ENCODE results near the gene TSTD2. TPM values are rescaled to one million over a fixed set of nuclear protein-coding genes. Genes with fewer than 3 reads are reported as not detected.

TSTD2 gene
- total RNA-seq, 3 donors from 2014 or later (not counting 1 experiment from before 2014, with no cell fraction given): 16.2 to 25.7 (median 24.7) TPM

GRCh38 chr9:97632248-97632984 lies 752 bp downstream of the TSTD2 start:
- H3K27ac ChIP-seq (ENCODE audit: low read length): peak overlapping the region; percentile 93
- no peak for DNase-seq
- H3K4me3 ChIP-seq (ENCODE audit: low read length): peak overlapping the region; percentile 91
- Mint-ChIP-seq H3K27ac (peak overlapping the region; percentile 96 to 100), H3K4me1 (peaks cover 41 to 60% of the 10 kb centered on the region in 2 donors), H3K36me3 (no peaks in the 10 kb centered on the region), H3K9me3 (no peaks in the 10 kb centered on the region), H3K27me3 (ENCODE audit: low read depth in 2 of 2) (no peaks in the 10 kb centered on the region), H3K4me3 (peak overlapping the region; percentile 94)
- peak in 1 of 3 donors; percentile 2 for ATAC-seq
- 2% methylated on average over 27 of the region's 27 CpGs for WGBS (ENCODE audit: insufficient coverage)
- no peaks in the 10 kb centered on the region for H3K27me3 ChIP-seq (ENCODE audit: control insufficient read depth, insufficient read depth, low read length)
- H3K4me1 ChIP-seq (ENCODE audit: control insufficient read depth, insufficient read depth, low read length): peaks cover 30% of the 10 kb centered on the region
- TF ChIP-seq CTCF (IDR thresholded peaks at IDR 0.05): no peak
- no peaks in the 10 kb centered on the region for H3K9me3 ChIP-seq (ENCODE audit: control insufficient read depth, insufficient read depth, low read length)
- no peaks in the 10 kb centered on the region for H3K36me3 ChIP-seq (ENCODE audit: control insufficient read depth, insufficient read depth, low read length)
- intact Hi-C loops (cut with micrococcal nuclease): loop anchor here (2.0 kb wide), 1 partner anchor 290 kb away; the partner anchor contains the start of gene TRMO

GRCh38 chr9:97630591-97630990 lies 2.6 kb downstream of the TSTD2 start:
- H3K4me1 ChIP-seq (ENCODE audit: control insufficient read depth, insufficient read depth, low read length): peaks cover 27% of the 10 kb centered on the region
- no peak for ATAC-seq
- TF ChIP-seq CTCF (IDR thresholded peaks at IDR 0.05): no peak
- H3K27ac Mint-ChIP-seq: peak overlapping the region in 1 of 2 donors; percentile 96
- no peak overlapping the region for H3K4me3 Mint-ChIP-seq
- H3K9me3 Mint-ChIP-seq: no peaks in the 10 kb centered on the region
- H3K27ac ChIP-seq (ENCODE audit: low read length): no peak overlapping the region
- no peaks in the 10 kb centered on the region for H3K27me3 Mint-ChIP-seq (ENCODE audit: low read depth in 2 of 2)
- H3K9me3 ChIP-seq (ENCODE audit: control insufficient read depth, insufficient read depth, low read length): no peaks in the 10 kb centered on the region
- DNase-seq: no peak
- no peak overlapping the region for H3K4me3 ChIP-seq (ENCODE audit: low read length)
- no peaks in the 10 kb centered on the region for H3K36me3 ChIP-seq (ENCODE audit: control insufficient read depth, insufficient read depth, low read length)
- peaks cover 28 to 49% of the 10 kb centered on the region in 2 donors for H3K4me1 Mint-ChIP-seq
- no peaks in the 10 kb centered on the region for H3K36me3 Mint-ChIP-seq
- no peaks in the 10 kb centered on the region for H3K27me3 ChIP-seq (ENCODE audit: control insufficient read depth, insufficient read depth, low read length)
- intact Hi-C loops (cut with micrococcal nuclease): no loop called here

GRCh38 chr9:97629156-97629555 lies 4.0 kb downstream of the TSTD2 start:
- no peaks in the 10 kb centered on the region for H3K9me3 ChIP-seq (ENCODE audit: control insufficient read depth, insufficient read depth, low read length)
- no peaks in the 10 kb centered on the region for H3K9me3 Mint-ChIP-seq
- H3K27ac ChIP-seq (ENCODE audit: low read length): no peak overlapping the region
- H3K4me1 Mint-ChIP-seq: peaks cover 17 to 36% of the 10 kb centered on the region in 2 donors
- H3K27me3 ChIP-seq (ENCODE audit: control insufficient read depth, insufficient read depth, low read length): no peaks in the 10 kb centered on the region
- no peak for TF ChIP-seq CTCF (IDR thresholded peaks at IDR 0.05)
- H3K36me3 ChIP-seq (ENCODE audit: control insufficient read depth, insufficient read depth, low read length): peaks cover 12% of the 10 kb centered on the region
- no peak for DNase-seq
- intact Hi-C loops (cut with micrococcal nuclease): no loop called here
- ATAC-seq: no peak
- no peaks in the 10 kb centered on the region for H3K27me3 Mint-ChIP-seq (ENCODE audit: low read depth in 2 of 2)
- peaks cover 7% of the 10 kb centered on the region for H3K36me3 Mint-ChIP-seq
- no peak overlapping the region for H3K4me3 ChIP-seq (ENCODE audit: low read length)
- no peak overlapping the region for H3K27ac Mint-ChIP-seq
- H3K4me3 Mint-ChIP-seq: no peak overlapping the region
- H3K4me1 ChIP-seq (ENCODE audit: control insufficient read depth, insufficient read depth, low read length): peaks cover 16% of the 10 kb centered on the region

GRCh38 chr9:97628668-97629067 lies 4.5 kb downstream of the TSTD2 start:
- no peak overlapping the region for H3K27ac Mint-ChIP-seq
- ATAC-seq: no peak

More at GRCh38 chr9:97628668-97629067, 4.5 kb downstream of the TSTD2 start:
- peaks cover 13% of the 10 kb centered on the region for H3K4me1 ChIP-seq (ENCODE audit: control insufficient read depth, insufficient read depth, low read length)
- no peak for DNase-seq
- H3K4me3 ChIP-seq (ENCODE audit: low read length): no peak overlapping the region
- peaks cover 14% of the 10 kb centered on the region for H3K36me3 ChIP-seq (ENCODE audit: control insufficient read depth, insufficient read depth, low read length)
- H3K9me3 ChIP-seq (ENCODE audit: control insufficient read depth, insufficient read depth, low read length): no peaks in the 10 kb centered on the region
- Mint-ChIP-seq H3K4me1 (peaks cover 12 to 32% of the 10 kb centered on the region in 2 donors), H3K4me3 (no peak overlapping the region), H3K36me3 (peaks cover 7% of the 10 kb centered on the region), H3K9me3 (no peaks in the 10 kb centered on the region), H3K27me3 (ENCODE audit: low read depth in 2 of 2) (no peaks in the 10 kb centered on the region)
- H3K27ac ChIP-seq (ENCODE audit: low read length): no peak overlapping the region
- H3K27me3 ChIP-seq (ENCODE audit: control insufficient read depth, insufficient read depth, low read length): no peaks in the 10 kb centered on the region
- 100% methylated on average over 3 of the region's 3 CpGs for WGBS (ENCODE audit: insufficient coverage)
- TF ChIP-seq CTCF (IDR thresholded peaks at IDR 0.05): no peak
- intact Hi-C loops (cut with micrococcal nuclease): no loop called here
